Duodenal mucosa (tissue), 2 donors: ENCODE results near the gene TOPORS.
A peak's percentile ranks its signal among the peaks of the same experiment; 100 is the strongest.

Experiments used
- H3K27ac ChIP-seq: one replicate; pipeline ENCODE4 v1.7.0; 2013; ENCODE audit warnings: low read depth, low read length
- H3K27me3 ChIP-seq, 2 donors: one replicate each; pipeline ENCODE4 v1.7.0; 2013; ENCODE audit warnings: low read length in 2 of 2, control low read depth in 1 of 2; ENCODE audit not compliant: insufficient read depth in 2 of 2, control insufficient read depth in 1 of 2
- H3K36me3 ChIP-seq, 2 donors: one replicate each; pipeline ENCODE4 v1.7.0; 2013; ENCODE audit warnings: low read length in 2 of 2, control low read depth in 1 of 2; ENCODE audit not compliant: insufficient read depth in 2 of 2, control insufficient read depth in 1 of 2
- H3K4me1 ChIP-seq, 2 donors: one replicate each; pipeline ENCODE4 v1.7.0; 2013; ENCODE audit warnings: low read length in 2 of 2, control low read depth in 1 of 2; ENCODE audit not compliant: insufficient read depth in 2 of 2, control insufficient read depth in 1 of 2
- H3K4me3 ChIP-seq, 2 donors: one replicate each; pipeline ENCODE4 v1.7.0; 2013; ENCODE audit warnings: low read length in 2 of 2, low read depth in 1 of 2
- H3K9ac ChIP-seq, 2 donors: one replicate each; pipeline ENCODE4 v1.7.0; 2013; ENCODE audit warnings: low read length in 2 of 2, low read depth in 1 of 2
- H3K9me3 ChIP-seq, 2 donors: one replicate each; pipeline ENCODE4 v1.7.0; 2013; ENCODE audit warnings: low read length in 2 of 2, control low read depth in 1 of 2; ENCODE audit not compliant: control insufficient read depth in 1 of 2

The TOPORS gene

DNA sequence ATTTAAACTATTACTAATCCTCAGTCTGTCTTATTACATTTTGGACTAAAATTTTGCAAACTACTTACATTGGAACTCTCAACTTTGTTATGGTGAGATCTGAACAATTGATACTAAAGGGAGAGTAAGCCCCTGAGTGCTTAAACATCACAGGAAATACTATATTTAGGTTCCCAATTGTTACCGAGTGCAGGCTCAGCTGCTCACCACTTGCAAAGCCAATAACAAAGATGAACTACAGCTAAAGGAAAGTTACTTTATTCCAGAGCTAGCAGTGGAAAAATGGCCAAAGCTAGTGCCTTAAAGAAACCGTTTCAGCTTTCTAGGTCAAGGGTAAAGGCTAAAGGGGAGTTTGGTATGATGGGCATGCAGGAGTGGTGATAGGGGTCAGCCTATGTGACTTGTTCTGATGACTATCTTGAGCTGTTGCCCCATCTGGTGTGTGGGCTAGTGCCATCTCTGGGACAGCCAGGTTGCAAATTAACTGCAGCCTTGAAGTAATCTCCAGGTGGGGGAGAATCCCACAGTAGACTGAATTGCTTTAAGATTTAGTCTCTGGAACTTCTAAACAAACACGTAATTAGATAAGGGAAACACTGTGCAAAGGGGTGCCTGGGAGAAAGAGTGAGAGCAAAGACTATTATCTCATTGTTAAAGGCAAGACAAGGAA, 28.4 kb upstream of the TOPORS start:
- Histone ChIP-seq H3K9ac (no peak overlapping the region), H3K4me3 (no peak overlapping the region), H3K36me3 (no peaks in the 10 kb centered on the region), H3K4me1 (no peaks in the 10 kb centered on the region), H3K9me3 (no peaks in the 10 kb centered on the region), H3K27ac (no peak overlapping the region), H3K27me3 (peaks cover 0 to 4% of the 10 kb centered on the region in 2 donors)

DNA sequence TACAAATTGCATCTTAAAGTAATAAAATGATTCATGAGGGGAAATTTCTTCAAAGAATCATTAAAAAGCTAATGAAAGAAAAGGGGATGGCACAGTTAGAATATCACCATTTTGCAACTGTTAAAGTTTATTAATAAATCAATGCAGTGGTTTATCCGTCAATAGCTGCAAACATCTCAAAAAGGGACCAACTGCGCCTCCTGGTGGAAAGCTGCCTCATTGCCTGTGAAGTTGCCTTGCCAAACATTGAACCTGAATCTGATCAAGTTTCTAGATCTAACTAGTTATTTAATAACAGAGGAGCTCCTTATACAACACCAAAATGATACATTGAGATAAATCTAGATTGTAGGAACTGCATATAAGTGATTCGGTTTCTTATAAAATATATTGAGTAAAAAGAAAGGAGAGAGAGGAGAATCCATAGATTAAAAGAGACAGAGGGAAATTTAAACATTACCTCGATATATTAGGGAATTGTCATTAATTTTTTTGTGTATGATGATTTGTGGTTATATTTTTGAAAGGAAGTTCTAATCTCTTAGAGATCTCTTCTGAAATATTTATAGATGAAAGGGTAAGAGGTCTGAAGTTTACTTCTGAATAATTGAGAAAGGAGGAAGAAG, 27.4 kb upstream of the TOPORS start:
- peaks cover 0 to 4% of the 10 kb centered on the region in 2 donors for H3K27me3 ChIP-seq
- H3K9ac ChIP-seq: no peak overlapping the region
- no peaks in the 10 kb centered on the region for H3K36me3 ChIP-seq
- no peaks in the 10 kb centered on the region for H3K9me3 ChIP-seq
- H3K27ac ChIP-seq: no peak overlapping the region
- no peaks in the 10 kb centered on the region for H3K4me1 ChIP-seq
- no peak overlapping the region for H3K4me3 ChIP-seq

DNA sequence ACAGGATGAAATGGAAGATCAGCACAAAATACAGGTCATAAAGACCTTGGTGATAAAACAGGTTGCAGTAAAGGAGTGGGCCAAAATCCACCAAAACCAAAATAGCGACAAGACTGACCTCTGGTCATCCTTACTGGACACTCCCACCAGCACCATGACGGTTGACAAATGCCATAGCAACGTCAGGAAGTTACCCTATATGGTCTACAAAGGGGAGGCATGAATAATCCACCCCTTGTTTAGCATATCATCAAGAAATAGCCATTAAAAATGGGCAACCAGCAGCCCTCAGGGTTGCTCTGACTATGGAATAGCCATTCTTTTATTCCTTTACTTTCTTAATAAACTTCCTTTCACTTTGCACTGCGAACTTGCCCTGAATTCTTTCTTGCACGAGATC, 26.6 kb upstream of the TOPORS start:
- no peak overlapping the region for H3K27ac ChIP-seq
- no peaks in the 10 kb centered on the region for H3K36me3 ChIP-seq
- H3K4me3 ChIP-seq: no peak overlapping the region
- no peaks in the 10 kb centered on the region for H3K9me3 ChIP-seq
- H3K9ac ChIP-seq: no peak overlapping the region
- H3K4me1 ChIP-seq: no peaks in the 10 kb centered on the region
- H3K27me3 ChIP-seq: peaks cover 0 to 4% of the 10 kb centered on the region in 2 donors

DNA sequence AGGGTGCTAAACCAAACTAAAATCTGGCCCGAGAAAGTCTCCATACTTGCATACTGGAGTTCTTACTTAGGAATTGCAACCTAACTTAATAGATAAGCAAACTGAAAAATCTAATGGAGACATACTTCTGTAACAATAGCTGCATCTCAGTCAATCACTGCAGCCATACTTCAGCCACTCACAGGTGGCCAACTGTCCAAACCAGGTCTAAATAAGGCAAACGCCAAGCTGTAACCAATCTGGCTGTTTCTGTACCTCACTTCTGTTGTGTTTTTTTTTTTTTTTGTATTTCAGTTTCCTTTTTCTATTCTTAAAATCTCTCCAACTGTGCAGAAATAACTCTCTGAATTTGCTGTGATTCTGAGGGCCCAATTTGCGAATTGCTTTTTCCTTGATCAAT, 24.9 kb upstream of the TOPORS start:
- Histone ChIP-seq H3K9ac (no peak overlapping the region), H3K4me3 (no peak overlapping the region), H3K4me1 (peaks cover 6 to 8% of the 10 kb centered on the region in 2 donors), H3K9me3 (no peaks in the 10 kb centered on the region), H3K36me3 (no peaks in the 10 kb centered on the region), H3K27me3 (peaks cover 0 to 4% of the 10 kb centered on the region in 2 donors), H3K27ac (no peak overlapping the region)

DNA sequence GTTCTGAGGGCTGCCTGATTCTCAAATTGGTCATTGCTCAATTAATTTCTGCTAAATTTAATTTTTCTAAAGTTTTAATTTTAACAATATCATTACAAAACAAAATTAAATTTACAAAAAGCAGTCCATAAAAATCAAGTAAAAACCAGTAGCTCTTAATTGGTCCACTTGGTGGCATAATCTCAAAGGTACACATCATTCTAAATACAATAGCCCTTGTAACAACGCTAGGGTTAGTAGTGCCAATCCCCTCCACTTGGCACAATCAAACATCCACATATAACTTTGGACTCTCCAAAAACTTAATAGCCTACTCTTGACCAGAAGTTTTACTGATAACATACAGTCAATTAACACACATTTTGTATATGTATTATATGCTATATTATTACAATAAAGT, 22.5 kb upstream of the TOPORS start:
- Histone ChIP-seq H3K4me1 (peaks cover 20 to 21% of the 10 kb centered on the region in 2 donors), H3K4me3 (no peak overlapping the region), H3K36me3 (peaks cover 0 to 5% of the 10 kb centered on the region in 2 donors), H3K9ac (no peak overlapping the region), H3K9me3 (no peaks in the 10 kb centered on the region), H3K27ac (no peak overlapping the region), H3K27me3 (peaks cover 0 to 4% of the 10 kb centered on the region in 2 donors)

DNA sequence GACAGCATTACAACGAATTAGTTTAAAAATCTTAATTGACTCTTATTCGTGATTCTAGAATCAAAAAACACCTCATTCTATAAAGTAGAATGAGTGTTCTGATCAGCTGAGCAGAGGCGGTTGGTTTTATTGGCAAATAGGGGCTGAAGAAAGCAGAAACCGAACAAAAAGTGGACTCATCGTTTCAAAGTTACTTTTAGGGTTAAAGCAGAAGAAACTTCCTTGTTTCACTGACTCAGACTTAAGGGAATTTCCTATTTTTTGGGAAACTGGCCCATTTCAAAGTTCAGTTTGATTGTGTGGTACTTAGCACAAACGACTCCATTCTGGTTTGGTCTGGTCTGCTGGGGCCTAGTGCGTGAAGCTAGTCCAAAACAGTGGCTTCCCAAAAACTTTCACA, 21.4 kb upstream of the TOPORS start:
- Histone ChIP-seq H3K4me1 (peaks cover 20 to 21% of the 10 kb centered on the region in 2 donors), H3K4me3 (peak overlapping the region; percentile 95), H3K36me3 (peaks cover 0 to 8% of the 10 kb centered on the region in 2 donors), H3K9ac (peak overlapping the region in 1 of 2 donors; percentile 96), H3K9me3 (no peaks in the 10 kb centered on the region), H3K27me3 (peaks cover 0 to 4% of the 10 kb centered on the region in 2 donors), H3K27ac (no peak overlapping the region)

DNA sequence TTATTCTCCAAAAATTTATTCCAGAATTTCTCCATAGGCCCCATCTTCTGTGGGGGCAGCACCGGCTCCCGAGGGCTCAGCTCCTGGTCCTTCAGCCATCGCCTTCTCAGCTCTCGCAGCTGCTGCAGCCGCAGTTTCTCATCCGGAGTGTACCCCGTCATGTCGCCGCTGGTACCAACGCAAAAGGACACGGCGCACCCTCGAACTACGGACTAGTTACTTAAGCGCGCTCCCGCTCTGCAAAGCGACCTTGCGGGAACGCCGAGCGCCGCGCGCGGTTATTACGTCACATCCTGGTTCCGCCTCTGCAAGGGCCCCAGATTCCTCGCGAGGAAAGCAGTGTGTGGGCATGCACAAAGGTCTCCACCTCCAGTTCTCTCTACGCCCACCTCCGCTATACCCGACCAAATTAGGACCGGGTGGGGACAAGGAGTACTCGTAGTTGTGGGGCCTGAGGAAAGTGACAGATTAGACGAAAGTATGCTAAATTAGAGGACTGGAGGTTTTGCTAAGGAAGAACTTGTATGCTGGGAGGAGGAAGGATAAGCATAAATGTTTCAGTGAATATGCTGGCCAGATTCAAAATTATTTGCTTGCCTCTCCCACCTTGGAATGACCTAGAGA, 20.6 kb upstream of the TOPORS start, which contains the start of gene NDUFB6:
Gene NDUFB6 (minus strand): TSS at position 260 of the 624 bp plus-strand sequence. CDS start 99 bp downstream, at position 161.
- Histone ChIP-seq H3K4me1 (peaks cover 20 to 21% of the 10 kb centered on the region in 2 donors), H3K27ac (peak within 1 kb of the TSS; percentile 81), H3K36me3 (peaks cover 0 to 12% of the 10 kb centered on the region in 2 donors), H3K9me3 (no peaks in the 10 kb centered on the region), H3K27me3 (no peaks in the 10 kb centered on the region), H3K4me3 (peak within 1 kb of the TSS; percentile 95), H3K9ac (peak within 1 kb of the TSS; percentile 90 to 96)

DNA sequence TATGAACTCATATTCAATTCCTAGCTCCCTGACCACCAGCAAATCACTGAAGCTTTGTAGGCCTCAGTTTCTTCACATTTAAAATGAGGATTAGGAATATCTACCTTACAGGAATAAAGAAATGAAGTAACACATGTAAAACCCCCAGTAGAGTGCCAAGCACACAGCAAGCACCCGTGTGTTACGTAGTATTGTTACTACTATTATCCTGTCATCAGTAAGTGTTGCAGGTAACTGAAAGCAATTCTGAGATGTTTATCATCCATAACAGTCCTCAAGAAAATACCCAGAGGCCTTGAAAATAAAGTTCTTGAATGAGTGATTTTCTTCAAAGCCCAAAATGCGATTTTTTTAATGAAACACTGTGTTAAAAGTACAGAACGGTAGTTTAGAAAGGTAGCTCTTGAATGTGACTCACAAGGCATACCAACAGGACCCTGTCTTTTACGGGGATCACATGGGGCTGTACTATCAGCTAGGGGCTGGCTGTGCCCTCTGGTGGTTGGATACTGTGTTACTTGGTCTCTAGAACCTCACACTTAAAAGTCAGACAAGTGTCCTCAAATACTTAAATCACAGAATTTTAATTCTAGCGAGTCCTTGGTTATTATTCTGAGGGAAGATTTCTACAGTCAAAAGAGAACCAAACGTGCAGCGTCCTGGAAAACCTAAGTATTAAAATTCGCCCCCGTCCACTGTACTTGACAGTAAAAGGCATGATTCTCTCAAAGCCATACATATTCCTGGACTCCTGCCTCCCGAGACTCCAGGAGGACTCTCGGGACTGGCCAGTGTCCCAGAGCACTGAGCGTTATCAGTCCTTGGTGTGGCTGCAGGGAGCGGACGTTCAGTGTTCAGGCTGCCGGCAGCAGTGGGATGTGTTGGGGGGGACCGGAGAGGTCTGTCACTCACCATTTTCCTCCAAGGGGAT, 19.8 kb upstream of the TOPORS start:
- peak overlapping the region; percentile 81 for H3K27ac ChIP-seq
- H3K4me1 ChIP-seq: peaks cover 20 to 21% of the 10 kb centered on the region in 2 donors

DNA sequence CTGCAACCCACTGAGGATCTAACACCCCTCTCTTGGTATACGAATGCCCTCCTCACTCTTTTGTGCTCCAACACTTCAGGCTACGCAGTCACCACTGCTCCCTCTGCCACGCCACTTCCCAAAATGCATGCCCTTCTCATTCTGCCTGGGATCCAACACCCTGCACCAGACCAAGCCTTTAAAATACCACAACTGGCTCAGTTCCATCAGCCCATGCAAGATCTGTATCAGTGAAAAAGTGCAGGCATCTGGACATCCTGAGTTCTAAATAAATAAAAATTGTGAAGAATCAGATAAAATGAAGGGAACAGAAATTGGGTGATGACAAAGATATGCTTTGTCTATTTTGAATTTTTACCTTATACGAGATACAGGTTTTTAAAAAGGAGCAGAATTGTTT, 17.9 kb upstream of the TOPORS start:
- Histone ChIP-seq H3K4me3 (no peak overlapping the region), H3K4me1 (peaks cover 20 to 21% of the 10 kb centered on the region in 2 donors), H3K27ac (no peak overlapping the region), H3K36me3 (peaks cover 4 to 39% of the 10 kb centered on the region in 2 donors), H3K9ac (no peak overlapping the region), H3K27me3 (no peaks in the 10 kb centered on the region), H3K9me3 (no peaks in the 10 kb centered on the region)

More for the DNA sequence above, 19.8 kb upstream of the TOPORS start:
- Histone ChIP-seq H3K9me3 (no peaks in the 10 kb centered on the region), H3K9ac (peak overlapping the region; percentile 90 to 96), H3K4me3 (peak overlapping the region; percentile 95), H3K36me3 (peaks cover 0 to 20% of the 10 kb centered on the region in 2 donors), H3K27me3 (no peaks in the 10 kb centered on the region)
